ENCODE data around the gene GOLGA6L7. TPM values are rescaled to one million over a fixed set of nuclear protein-coding genes. Genes with fewer than 3 reads are reported as not detected.
"Not testable (repeated sequence)": the region's sequence is repeated elsewhere in the genome, so short reads cannot be mapped to it uniquely, and the experiment has no call there.

The GOLGA6L7 gene
- total and polyA plus RNA-seq, 2 of the 13 experiments (the other 11 are each of a cell fraction or from before 2014, with no cell fraction given), result not detected

GRCh38 chr15:28890711-28891495 lies 42.5 kb upstream of the GOLGA6L7 start:
- Histone ChIP-seq H2AFZ (ENCODE audit: low read length) (no peak overlapping the region), H3K36me3 (replicated peaks in 1 of 2; ENCODE audit: control insufficient read depth in 1 of 2, insufficient read depth in 2 of 2, low read length in 2 of 2) (no peaks in the 10 kb centered on the region), H3K27me3 (ENCODE audit: control insufficient read depth in 1 of 2, insufficient read depth in 2 of 2, low read length in 2 of 2) (peaks cover 3 to 17% of the 10 kb centered on the region in 2 experiments; a peak in 3 of 5 replicates), H4K20me1 (ENCODE audit: insufficient read depth, low read length) (no peaks in the 10 kb centered on the region), H3K4me1 (ENCODE audit: insufficient read depth, low read length) (peaks cover 13% of the 10 kb centered on the region), H3K4me3 (replicated peaks in 1 of 3; ENCODE audit: insufficient read depth in 1 of 3, low read depth in 2 of 3, low read length in 3 of 3) (no peak overlapping the region), H3K9me3 (ENCODE audit: low read length) (no peaks in the 10 kb centered on the region), H3K4me2 (ENCODE audit: low read depth, low read length) (peak overlapping the region; percentile 27; the same call in 1 of the 2 replicates), H3K9ac (ENCODE audit: insufficient read depth, low read depth, low read length) (no peak overlapping the region), H3K27ac (ENCODE audit: extremely low read length, insufficient read depth, low read length) (no peak overlapping the region), H3K79me2 (ENCODE audit: insufficient read depth, low read length) (no peaks in the 10 kb centered on the region)
- WGBS (ENCODE audit: low lambda C conversion rate), result 16% methylated on average over 14 of the region's 15 CpGs
- POLR2A ChIA-PET, result no interaction called here
- TF ChIP-seq ZNF33B (CRISPR knock-in tag; IDR thresholded peaks at IDR 0.05), result no peak
- TF ChIP-seq NFRKB (IDR thresholded peaks at IDR 0.05), result no peak
- TF ChIP-seq ZNF362 (CRISPR knock-in tag; IDR thresholded peaks at IDR 0.05; ENCODE audit: borderline replicate concordance), result no peak
- TF ChIP-seq GABPB1 (CRISPR knock-in tag; IDR thresholded peaks at IDR 0.05), result no peak
- no peak for TF ChIP-seq ZNF572 (CRISPR knock-in tag; IDR thresholded peaks at IDR 0.05)
- no peak for TF ChIP-seq ZBTB3 (CRISPR knock-in tag; IDR thresholded peaks at IDR 0.05; ENCODE audit: borderline replicate concordance, low read depth)
- no peak for TF ChIP-seq ZNF510 (CRISPR knock-in tag; IDR thresholded peaks at IDR 0.05; ENCODE audit: low read depth)
- TF ChIP-seq ZNF691 (CRISPR knock-in tag; IDR thresholded peaks at IDR 0.05; ENCODE audit: borderline replicate concordance, low read depth), result no peak
- no peak for TF ChIP-seq HMG20B (CRISPR knock-in tag; conservative IDR thresholded peaks at IDR 0.05)
- TF ChIP-seq ZNF34 (CRISPR knock-in tag; IDR thresholded peaks at IDR 0.05; ENCODE audit: borderline replicate concordance), result no peak
- no peak for TF ChIP-seq U2AF1 (optimal IDR thresholded peaks at IDR 0.05; ENCODE audit: low read depth, low read length)
- no peak for TF ChIP-seq NBN (conservative IDR thresholded peaks at IDR 0.05)
- no peak for TF ChIP-seq ZNF275 (CRISPR knock-in tag; IDR thresholded peaks at IDR 0.05; ENCODE audit: borderline replicate concordance)
- FAIRE-seq (peak; percentile 21), ATAC-seq (peak; percentile 63), DNase-seq (ENCODE audit: low spot score) (no peak)
- BruUV-seq (replicated peaks), result no TSS peak
- CTCF ChIA-PET (ENCODE audit: low intra/inter-chr PET ratio, low total read pairs), result no interaction called here
- in situ Hi-C loops (cut with HindIII; ENCODE audit: extremely low pct_ligation_motif_present, low pct_unique_long_range_greater_than_20kb), result no loop called here
- intact Hi-C loops (cut with micrococcal nuclease; ENCODE audit: unreplicated experiment), result no loop called here

- ATAC-seq; H3K79me2 ChIP-seq (ENCODE audit: insufficient read depth, low read length); DNase-seq (ENCODE audit: low spot score); FAIRE-seq; BruUV-seq (replicated peaks); H3K4me3 ChIP-seq (replicated peaks in 1 of 3; ENCODE audit: insufficient read depth in 1 of 3, low read depth in 2 of 3, low read length in 3 of 3); H3K36me3 ChIP-seq (replicated peaks in 1 of 2; ENCODE audit: control insufficient read depth in 1 of 2, insufficient read depth in 2 of 2, low read length in 2 of 2); H4K20me1 ChIP-seq (ENCODE audit: insufficient read depth, low read length); H3K27ac ChIP-seq (ENCODE audit: extremely low read length, insufficient read depth, low read length); CTCF ChIA-PET (ENCODE audit: low intra/inter-chr PET ratio, low total read pairs); H3K4me2 ChIP-seq (ENCODE audit: low read depth, low read length); intact Hi-C loops (cut with micrococcal nuclease; ENCODE audit: unreplicated experiment); H3K9ac ChIP-seq (ENCODE audit: insufficient read depth, low read depth, low read length); H3K9me3 ChIP-seq (ENCODE audit: low read length); in situ Hi-C loops (cut with HindIII; ENCODE audit: extremely low pct_ligation_motif_present, low pct_unique_long_range_greater_than_20kb); POLR2A ChIA-PET; H2AFZ ChIP-seq (ENCODE audit: low read length): not testable (repeated sequence)
- Histone ChIP-seq H3K4me1 (ENCODE audit: insufficient read depth, low read length) (peaks cover 14% of the 10 kb centered on the region), H3K27me3 (ENCODE audit: control insufficient read depth in 1 of 2, insufficient read depth in 2 of 2, low read length in 2 of 2) (peaks cover 3 to 21% of the 10 kb centered on the region in 2 experiments; a peak in 3 of 5 replicates)
- 33% methylated on average over 4 of the region's 4 CpGs for WGBS (ENCODE audit: low lambda C conversion rate)
These were observed 41.8 kb upstream of the GOLGA6L7 start for GRCh38 chr15:28890291-28890690.

All from HepG2 (cell line).